ENCODE measurements around the gene GABBR2. TPM values are rescaled to one million over a fixed set of nuclear protein-coding genes. Genes with fewer than 3 reads are reported as not detected.
"Not testable (repeated sequence)": the region's sequence is repeated elsewhere in the genome, so short reads cannot be mapped to it uniquely, and the experiment has no call there.

The GABBR2 gene
- total RNA-seq, 1 experiment from 2014 or later: not detected

- Histone ChIP-seq H3K9me3 (ENCODE audit: low read depth, low read length, poor library complexity, severe bottlenecking) (no peaks in the 10 kb centered on the region), H3K4me3 (ENCODE audit: low read depth, low read length, poor library complexity, severe bottlenecking) (no peak overlapping the region), H3K27ac (ENCODE audit: low read depth, low read length, poor library complexity, severe bottlenecking) (no peak overlapping the region), H3K36me3 (ENCODE audit: insufficient read depth, low read length, poor library complexity, severe bottlenecking) (no peaks in the 10 kb centered on the region), H3K27me3 (replicated peaks; ENCODE audit: insufficient read depth, low read depth, low read length, poor library complexity) (no peaks in the 10 kb centered on the region), H3K4me1 (ENCODE audit: insufficient read depth, low read length, poor library complexity, severe bottlenecking) (no peaks in the 10 kb centered on the region)
- no TSS peak for BruUV-seq (replicated peaks)
- CTCF ChIA-PET: no interaction called here
- intact Hi-C loops (cut with micrococcal nuclease; ENCODE audit: unreplicated experiment): no loop called here
- TF ChIP-seq EZH2 (IDR thresholded peaks at IDR 0.05; ENCODE audit: borderline replicate concordance, low read depth, low read length, poor library complexity, severe bottlenecking) (no peak), CTCF (conservative IDR thresholded peaks at IDR 0.05; ENCODE audit: low read depth, low read length) (no peak)
- POLR2A ChIA-PET (ENCODE audit: low non-redundant PET): no interaction called here
- no peak for DNase-seq (ENCODE audit: low spot score)
These were observed 193.9 kb downstream of the GABBR2 start for GRCh38 chr9:98514841-98515240.

- BruUV-seq (replicated peaks); H3K27ac ChIP-seq (ENCODE audit: low read depth, low read length, poor library complexity, severe bottlenecking); H3K4me3 ChIP-seq (ENCODE audit: low read depth, low read length, poor library complexity, severe bottlenecking); H3K36me3 ChIP-seq (ENCODE audit: insufficient read depth, low read length, poor library complexity, severe bottlenecking); H3K4me1 ChIP-seq (ENCODE audit: insufficient read depth, low read length, poor library complexity, severe bottlenecking); CTCF ChIA-PET; intact Hi-C loops (cut with micrococcal nuclease; ENCODE audit: unreplicated experiment); DNase-seq (ENCODE audit: low spot score); H3K9me3 ChIP-seq (ENCODE audit: low read depth, low read length, poor library complexity, severe bottlenecking); H3K27me3 ChIP-seq (replicated peaks; ENCODE audit: insufficient read depth, low read depth, low read length, poor library complexity); POLR2A ChIA-PET (ENCODE audit: low non-redundant PET): not testable (repeated sequence)
These were observed 200.4 kb downstream of the GABBR2 start for GRCh38 chr9:98508217-98508919.

GRCh38 chr9:98506422-98507054 is 202.2 kb downstream of the GABBR2 start:
- intact Hi-C loops (cut with micrococcal nuclease; ENCODE audit: unreplicated experiment): no loop called here
- TF ChIP-seq CTCF (conservative IDR thresholded peaks at IDR 0.05; ENCODE audit: low read depth, low read length) (no peak), EZH2 (IDR thresholded peaks at IDR 0.05; ENCODE audit: borderline replicate concordance, low read depth, low read length, poor library complexity, severe bottlenecking) (no peak)
- H3K36me3 ChIP-seq (ENCODE audit: insufficient read depth, low read length, poor library complexity, severe bottlenecking): no peaks in the 10 kb centered on the region
- H3K27me3 ChIP-seq (replicated peaks; ENCODE audit: insufficient read depth, low read depth, low read length, poor library complexity): no peaks in the 10 kb centered on the region
- no peaks in the 10 kb centered on the region for H3K4me1 ChIP-seq (ENCODE audit: insufficient read depth, low read length, poor library complexity, severe bottlenecking)
- H3K4me3 ChIP-seq (ENCODE audit: low read depth, low read length, poor library complexity, severe bottlenecking): no peak overlapping the region
- no peak overlapping the region for H3K27ac ChIP-seq (ENCODE audit: low read depth, low read length, poor library complexity, severe bottlenecking)
- H3K9me3 ChIP-seq (ENCODE audit: low read depth, low read length, poor library complexity, severe bottlenecking): no peaks in the 10 kb centered on the region
- DNase-seq (ENCODE audit: low spot score): no peak
- ChIA-PET CTCF (no interaction called here), POLR2A (ENCODE audit: low non-redundant PET) (no interaction called here)
- BruUV-seq (replicated peaks): no TSS peak

Data from A673 (cell line).